Endothelial cell (in vitro differentiated cells): ENCODE results near the gene SPEM1. TPM values are rescaled to one million over a fixed set of nuclear protein-coding genes. Genes with fewer than 3 reads are reported as not detected.

Experiments used
- DNase-seq: peaks from one replicate; pipeline ENCODE4 v3.0.0; 2021; ENCODE audit warnings: low spot score
- H3K27ac Mint-ChIP-seq: one replicate; pipeline ENCODE4 v1.8.0; 2021; ENCODE audit warnings: mixed read lengths, inconsistent platforms; ENCODE audit not compliant: unreplicated experiment
- H3K27me3 Mint-ChIP-seq: one replicate; pipeline ENCODE4 v1.8.0; 2021; ENCODE audit warnings: mild to moderate bottlenecking, moderate library complexity, mixed read lengths, inconsistent platforms; ENCODE audit not compliant: unreplicated experiment
- H3K36me3 Mint-ChIP-seq: one replicate; pipeline ENCODE4 v1.8.0; 2021; ENCODE audit warnings: mild to moderate bottlenecking, low read depth, mixed read lengths, inconsistent platforms; ENCODE audit not compliant: unreplicated experiment
- H3K4me1 Mint-ChIP-seq: one replicate; pipeline ENCODE4 v1.8.0; 2021; ENCODE audit warnings: mild to moderate bottlenecking, mixed read lengths, inconsistent platforms; ENCODE audit not compliant: unreplicated experiment
- H3K4me3 Mint-ChIP-seq: one replicate; pipeline ENCODE4 v1.8.0; 2021; ENCODE audit warnings: mild to moderate bottlenecking, mixed read lengths, inconsistent platforms; ENCODE audit not compliant: unreplicated experiment
- H3K9me3 Mint-ChIP-seq: one replicate; pipeline ENCODE4 v1.8.0; 2021; ENCODE audit warnings: mixed read lengths, inconsistent platforms; ENCODE audit not compliant: unreplicated experiment
- total RNA-seq: library from RNA; stranded (reverse); fragmentation: NEBNext Ultra II Directional; extraction: Animal tissue kit (Norgen Biotek cat#: 25700); gene quantifications from one replicate; pipeline ENCODE4 v1.2.1, GENCODE V29; 2021; ENCODE audit not compliant: unreplicated experiment
- TF ChIP-seq, protein P1 (sequence below): fragments of 200-600 bp; sonication (generic); IDR thresholded peaks from one replicate; pipeline ENCODE4 v1.5.0; 2021; ENCODE audit warnings: antibody characterized with exemption; ENCODE audit not compliant: unreplicated experiment

The SPEM1 gene
- total RNA-seq, 1 donor from 2014 or later, result 0.38 TPM

DNA sequence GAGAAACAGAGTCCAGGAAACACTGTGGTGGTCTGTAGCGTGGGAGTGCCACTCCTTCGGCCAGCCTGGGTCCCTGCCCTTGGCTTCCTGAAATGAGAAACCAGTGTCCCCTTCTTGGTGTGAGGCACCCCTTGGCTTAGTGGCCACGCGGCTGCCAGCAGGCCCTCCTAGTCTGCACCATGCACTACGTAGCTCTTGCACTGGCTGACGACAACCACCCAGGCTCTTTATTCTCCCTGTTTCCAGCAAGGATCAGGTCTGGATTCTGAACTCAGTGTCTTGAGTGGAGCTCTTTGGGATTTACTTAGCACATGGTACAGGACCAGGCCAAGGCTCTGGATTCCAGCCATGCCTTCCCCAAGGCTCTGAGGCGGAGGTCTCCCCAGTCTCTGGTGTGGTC lies 7.4 kb downstream of the SPEM1 start:
- Mint-ChIP-seq H3K36me3 (no peaks in the 10 kb centered on the region), H3K4me3 (no peak overlapping the region), H3K27ac (no peak overlapping the region), H3K4me1 (no peaks in the 10 kb centered on the region), H3K9me3 (no peaks in the 10 kb centered on the region), H3K27me3 (peaks cover 10% of the 10 kb centered on the region)
- no peak for DNase-seq
- TF ChIP-seq, protein P1, sequence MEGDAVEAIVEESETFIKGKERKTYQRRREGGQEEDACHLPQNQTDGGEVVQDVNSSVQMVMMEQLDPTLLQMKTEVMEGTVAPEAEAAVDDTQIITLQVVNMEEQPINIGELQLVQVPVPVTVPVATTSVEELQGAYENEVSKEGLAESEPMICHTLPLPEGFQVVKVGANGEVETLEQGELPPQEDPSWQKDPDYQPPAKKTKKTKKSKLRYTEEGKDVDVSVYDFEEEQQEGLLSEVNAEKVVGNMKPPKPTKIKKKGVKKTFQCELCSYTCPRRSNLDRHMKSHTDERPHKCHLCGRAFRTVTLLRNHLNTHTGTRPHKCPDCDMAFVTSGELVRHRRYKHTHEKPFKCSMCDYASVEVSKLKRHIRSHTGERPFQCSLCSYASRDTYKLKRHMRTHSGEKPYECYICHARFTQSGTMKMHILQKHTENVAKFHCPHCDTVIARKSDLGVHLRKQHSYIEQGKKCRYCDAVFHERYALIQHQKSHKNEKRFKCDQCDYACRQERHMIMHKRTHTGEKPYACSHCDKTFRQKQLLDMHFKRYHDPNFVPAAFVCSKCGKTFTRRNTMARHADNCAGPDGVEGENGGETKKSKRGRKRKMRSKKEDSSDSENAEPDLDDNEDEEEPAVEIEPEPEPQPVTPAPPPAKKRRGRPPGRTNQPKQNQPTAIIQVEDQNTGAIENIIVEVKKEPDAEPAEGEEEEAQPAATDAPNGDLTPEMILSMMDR, result no peak

DNA sequence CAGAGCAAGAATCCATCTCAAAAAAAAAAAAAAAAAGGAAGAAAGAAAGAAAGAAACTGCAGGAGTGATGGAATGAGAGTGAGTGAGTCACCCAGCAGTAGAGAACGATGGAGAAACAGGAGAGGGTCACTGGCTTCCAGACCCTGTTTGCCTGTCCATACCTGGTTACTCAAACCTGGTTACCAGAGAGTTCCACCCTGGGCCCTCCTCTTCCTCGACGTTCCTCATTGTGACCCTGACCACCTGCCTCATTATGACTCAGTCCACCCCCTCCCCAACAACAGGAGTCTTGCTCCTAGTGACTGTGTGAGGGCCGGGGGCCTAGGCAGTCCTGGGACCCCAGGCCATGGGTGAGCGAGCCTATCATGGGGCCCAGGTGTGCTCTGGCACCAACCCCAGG lies 8.4 kb downstream of the SPEM1 start, which contains the start of gene SPEM3:
Gene SPEM3 (plus strand): TSS at position 301 of the 400 bp plus-strand sequence. CDS start 46 bp downstream, at position 347.
- Mint-ChIP-seq H3K27ac (no peak within 1 kb of the TSS), H3K27me3 (peaks cover 10% of the 10 kb centered on the region), H3K9me3 (no peaks in the 10 kb centered on the region), H3K4me3 (no peak within 1 kb of the TSS), H3K36me3 (no peaks in the 10 kb centered on the region), H3K4me1 (no peaks in the 10 kb centered on the region)
- TF ChIP-seq, protein P1, result no peak
- no peak for DNase-seq

DNA sequence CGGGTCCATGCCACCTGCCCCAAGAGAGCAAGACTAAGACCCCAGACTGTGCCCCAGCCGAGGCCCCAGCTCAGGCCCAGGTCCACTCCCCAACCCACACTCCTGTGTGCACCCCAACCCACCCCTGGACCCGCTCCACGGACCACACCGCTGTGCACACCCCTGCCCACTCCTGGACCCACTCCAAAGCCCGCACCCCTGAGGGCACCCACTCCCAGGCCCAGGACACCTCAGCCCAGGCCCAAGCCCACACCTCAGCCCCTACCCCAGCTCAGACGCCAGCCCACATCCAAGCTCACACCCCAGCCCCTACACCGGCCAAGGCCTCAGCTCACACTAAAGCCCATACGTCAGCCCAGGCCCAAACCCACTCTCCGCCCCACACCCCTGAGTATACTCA lies 9.6 kb downstream of the SPEM1 start:
- Mint-ChIP-seq H3K36me3 (no peaks in the 10 kb centered on the region), H3K4me1 (no peaks in the 10 kb centered on the region), H3K4me3 (no peak overlapping the region), H3K27me3 (peaks cover 7% of the 10 kb centered on the region), H3K27ac (no peak overlapping the region), H3K9me3 (no peaks in the 10 kb centered on the region)
- no peak for DNase-seq
- TF ChIP-seq, protein P1, result no peak

DNA sequence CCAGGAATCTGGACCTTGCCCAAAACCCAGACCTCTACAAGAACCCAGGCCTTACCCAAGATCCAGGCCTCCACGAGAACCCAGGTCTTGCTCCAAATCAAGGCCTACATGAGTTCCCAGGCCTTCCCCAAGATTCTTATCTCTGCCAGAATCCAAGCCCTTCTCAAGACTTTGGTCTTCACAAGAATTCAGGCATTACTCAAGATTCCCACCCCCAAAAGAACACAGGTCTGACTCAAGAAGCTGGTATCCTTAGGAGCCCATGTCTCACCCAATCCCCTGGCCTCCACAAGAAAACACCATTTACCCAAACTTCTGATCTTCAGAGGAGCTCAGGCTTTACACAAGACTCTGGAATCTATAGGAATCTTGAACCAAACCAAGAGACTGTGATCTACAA lies 11.1 kb downstream of the SPEM1 start:
- no peaks in the 10 kb centered on the region for H3K9me3 Mint-ChIP-seq
- DNase-seq, result no peak
- H3K4me1 Mint-ChIP-seq, result peaks cover 8% of the 10 kb centered on the region
- H3K27me3 Mint-ChIP-seq, result peaks cover 5% of the 10 kb centered on the region
- H3K27ac Mint-ChIP-seq, result peak overlapping the region; percentile 45
- no peak overlapping the region for H3K4me3 Mint-ChIP-seq
- no peaks in the 10 kb centered on the region for H3K36me3 Mint-ChIP-seq
- TF ChIP-seq, protein P1, result no peak

DNA sequence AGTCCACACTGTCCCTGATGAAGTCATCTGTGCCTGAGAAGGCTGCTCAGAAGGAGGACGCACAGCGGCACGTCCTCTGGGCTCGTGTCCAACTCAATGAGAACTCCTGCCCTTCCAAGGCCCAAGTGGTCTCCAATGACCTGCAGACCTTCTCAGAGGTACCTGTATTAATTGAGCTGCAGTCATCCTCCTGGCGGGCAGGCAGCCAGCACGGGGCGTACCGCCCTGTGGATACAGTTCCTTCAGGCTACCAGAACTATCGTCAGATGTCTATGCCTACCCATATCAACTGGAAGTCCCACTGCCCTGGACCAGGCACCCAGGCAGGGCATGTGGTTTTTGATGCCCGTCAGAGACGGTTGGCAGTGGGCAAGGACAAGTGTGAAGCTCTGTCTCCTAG lies 12.2 kb downstream of the SPEM1 start:
- no peaks in the 10 kb centered on the region for H3K9me3 Mint-ChIP-seq
- peaks cover 6% of the 10 kb centered on the region for H3K27me3 Mint-ChIP-seq
- TF ChIP-seq, protein P1, result no peak
- peaks cover 8% of the 10 kb centered on the region for H3K4me1 Mint-ChIP-seq
- no peak overlapping the region for H3K4me3 Mint-ChIP-seq
- no peaks in the 10 kb centered on the region for H3K36me3 Mint-ChIP-seq
- no peak overlapping the region for H3K27ac Mint-ChIP-seq
- DNase-seq, result no peak
